Endothelial cell of umbilical vein (primary cell): ENCODE results near the gene RFLNA.

Experiments
- EZH2 ChIP-seq: IDR thresholded peaks from 2 replicates; pipeline ENCODE4 v1.6.1; 2012; ENCODE audit warnings: borderline replicate concordance, low read depth, mild to moderate bottlenecking, moderate library complexity, low read length, inconsistent platforms; ENCODE audit not compliant: severe bottlenecking
- MYC ChIP-seq: IDR thresholded peaks from one replicate; pipeline ENCODE4 v1.6.1; 2011; ENCODE audit warnings: mild to moderate bottlenecking, low read depth, low read length
- POLR2A ChIP-seq: IDR thresholded peaks from 2 replicates; pipeline ENCODE4 v1.6.1; 2012; ENCODE audit warnings: low read depth, mild to moderate bottlenecking, control low read depth, low read length
- POLR2AphosphoS5 ChIP-seq: IDR thresholded peaks from 2 replicates; pipeline ENCODE4 v1.6.1; 2012; ENCODE audit warnings: low read depth, mild to moderate bottlenecking, control low read depth, low read length, moderate library complexity; ENCODE audit not compliant: insufficient read depth
- TF ChIP-seq, protein P1 (sequence below), 2 donors: IDR thresholded peaks; 1 replicate in 1 of 2; 2 replicates in 1 of 2; pipeline ENCODE4 v1.5.1; 2011; ENCODE audit warnings: low read length in 2 of 2, mild to moderate bottlenecking in 2 of 2, moderate library complexity in 2 of 2, control low read depth in 1 of 2, inconsistent platforms in 1 of 2, low read depth in 1 of 2; ENCODE audit not compliant: insufficient read depth in 1 of 2; ENCODE audit errors: extremely low read depth in 1 of 2

DNA sequence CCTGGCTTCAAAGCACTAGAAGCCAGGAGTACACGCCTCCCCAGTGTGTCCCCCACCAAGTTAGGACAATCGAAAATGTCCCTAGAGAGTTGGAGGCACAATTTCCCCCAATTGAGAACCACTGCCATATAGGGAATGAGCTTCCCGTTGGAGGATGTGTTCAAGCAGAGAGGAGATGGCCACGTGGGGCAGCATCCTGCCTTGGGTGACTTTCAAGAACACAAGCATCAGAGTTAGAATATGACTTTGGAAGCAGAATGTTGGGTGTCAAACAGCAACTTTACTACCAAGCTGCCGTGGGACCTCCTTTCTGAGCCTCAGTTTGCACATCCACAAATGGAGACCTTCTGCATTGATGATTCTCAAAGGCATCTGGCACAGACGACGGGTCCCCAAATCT, 56.5 kb downstream of the RFLNA start:
- TF ChIP-seq EZH2, result no peak
- TF ChIP-seq, protein P1, sequence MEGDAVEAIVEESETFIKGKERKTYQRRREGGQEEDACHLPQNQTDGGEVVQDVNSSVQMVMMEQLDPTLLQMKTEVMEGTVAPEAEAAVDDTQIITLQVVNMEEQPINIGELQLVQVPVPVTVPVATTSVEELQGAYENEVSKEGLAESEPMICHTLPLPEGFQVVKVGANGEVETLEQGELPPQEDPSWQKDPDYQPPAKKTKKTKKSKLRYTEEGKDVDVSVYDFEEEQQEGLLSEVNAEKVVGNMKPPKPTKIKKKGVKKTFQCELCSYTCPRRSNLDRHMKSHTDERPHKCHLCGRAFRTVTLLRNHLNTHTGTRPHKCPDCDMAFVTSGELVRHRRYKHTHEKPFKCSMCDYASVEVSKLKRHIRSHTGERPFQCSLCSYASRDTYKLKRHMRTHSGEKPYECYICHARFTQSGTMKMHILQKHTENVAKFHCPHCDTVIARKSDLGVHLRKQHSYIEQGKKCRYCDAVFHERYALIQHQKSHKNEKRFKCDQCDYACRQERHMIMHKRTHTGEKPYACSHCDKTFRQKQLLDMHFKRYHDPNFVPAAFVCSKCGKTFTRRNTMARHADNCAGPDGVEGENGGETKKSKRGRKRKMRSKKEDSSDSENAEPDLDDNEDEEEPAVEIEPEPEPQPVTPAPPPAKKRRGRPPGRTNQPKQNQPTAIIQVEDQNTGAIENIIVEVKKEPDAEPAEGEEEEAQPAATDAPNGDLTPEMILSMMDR (IDR thresholded peaks at IDR 0.05; ENCODE audit: extremely low read depth in 1 of 2, insufficient read depth in 1 of 2, low read depth in 1 of 2, low read length in 2 of 2), result no peak
- no peak for TF ChIP-seq MYC
- no peak for TF ChIP-seq POLR2A
- no peak for TF ChIP-seq POLR2AphosphoS5
